ENCODE results near the gene MFF.
A peak's percentile ranks its signal among the peaks of the same experiment; 100 is the strongest.

MFF gene

DNA sequence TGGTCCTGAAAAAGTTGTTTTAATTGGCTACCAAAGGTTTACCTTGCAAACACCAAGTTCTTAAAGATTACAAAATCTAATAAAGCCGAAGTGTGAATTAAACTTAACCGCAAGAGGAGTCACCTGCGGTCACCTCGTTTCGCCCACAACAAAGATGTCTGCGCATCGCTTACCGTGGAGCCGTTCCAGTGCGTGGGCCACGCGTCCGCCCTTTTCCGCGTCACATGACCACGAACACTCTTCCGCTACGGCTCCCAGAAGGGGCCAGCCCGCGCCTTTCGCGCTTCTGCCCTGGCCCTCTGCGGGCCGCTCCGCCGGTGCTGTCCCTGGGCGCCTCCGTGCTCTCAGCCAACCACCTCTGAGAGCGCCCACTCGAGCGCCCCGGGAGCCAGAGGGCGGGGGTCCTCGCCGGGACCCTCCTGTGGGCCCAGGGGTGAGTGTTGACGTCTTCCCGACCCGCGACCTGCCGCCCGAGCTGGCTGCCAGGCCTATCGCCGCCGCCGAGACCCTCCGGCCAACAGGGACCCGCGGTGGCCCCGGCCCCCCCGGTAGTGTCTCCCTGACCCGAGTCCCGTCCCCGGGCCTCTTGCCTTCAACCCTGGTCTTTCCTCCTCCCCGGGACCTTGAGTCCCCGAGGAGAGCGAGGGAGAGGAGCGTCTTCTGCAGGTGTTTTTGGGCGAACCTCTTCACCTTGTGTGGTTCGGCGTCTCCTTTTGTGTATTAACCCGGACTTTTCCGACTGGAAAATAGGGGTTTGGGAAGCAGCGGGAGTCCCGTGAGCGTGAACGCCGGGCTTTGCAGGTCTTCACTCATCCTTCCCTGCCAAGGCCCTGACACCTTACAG, at the start of gene MFF:
Gene MFF (plus strand): TSS at position 257 of the 844 bp plus-strand sequence. CDS start 5,415 bp downstream, outside the sequence.
- DNase-seq (ENCODE audit: low read depth), result peak; percentile 86

- no peak for DNase-seq (ENCODE audit: low read depth)
These were observed 44.2 kb upstream of the MFF start for GRCh38 chr2:227280895-227281294.

- no peak for DNase-seq (ENCODE audit: low read depth)
These were observed 39.3 kb upstream of the MFF start for GRCh38 chr2:227285741-227286236.

DNA sequence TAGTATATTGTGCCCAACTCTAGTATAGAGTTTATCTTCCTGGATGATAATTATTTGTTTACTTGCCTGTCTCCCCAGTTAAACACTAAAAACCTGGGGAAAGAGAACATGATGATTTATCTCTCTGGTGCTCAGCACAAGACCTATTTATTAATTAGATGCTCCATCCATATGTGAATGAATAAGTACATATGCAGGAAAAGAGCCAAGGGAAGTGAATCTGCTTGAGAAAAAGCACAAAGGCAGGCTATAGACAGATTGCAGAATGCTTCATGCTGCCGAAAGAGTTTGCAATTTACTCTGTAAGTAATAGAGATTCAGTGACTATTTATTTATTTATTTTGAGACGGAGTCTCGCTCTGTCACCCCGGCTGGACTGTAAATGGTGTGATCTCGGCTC, 37.3 kb upstream of the MFF start:
- DNase-seq (ENCODE audit: low read depth), result no peak

DNA sequence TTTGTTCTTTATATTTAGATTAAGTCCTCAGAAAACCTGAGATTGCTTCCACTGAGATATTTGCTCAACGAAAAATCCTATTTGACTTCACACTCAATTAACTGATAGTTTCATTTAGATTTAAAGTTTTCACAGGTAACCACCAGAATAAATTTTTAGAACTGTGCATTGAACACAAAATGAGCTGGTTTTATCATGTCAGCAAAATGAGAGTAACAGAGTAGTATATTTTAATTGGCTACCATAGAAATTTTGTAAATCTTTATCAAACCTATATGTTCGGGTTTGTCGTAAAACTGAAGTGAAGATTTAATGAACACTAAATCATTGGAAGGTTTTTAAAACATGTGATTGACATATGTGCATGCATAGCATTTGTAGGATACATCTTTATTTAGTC, 32.7 kb upstream of the MFF start:
- DNase-seq (ENCODE audit: low read depth), result no peak

- DNase-seq (ENCODE audit: low read depth), result no peak
These were observed 31.5 kb upstream of the MFF start for GRCh38 chr2:227293531-227293930.

- DNase-seq (ENCODE audit: low read depth), result no peak
These were observed 29.2 kb upstream of the MFF start for GRCh38 chr2:227295806-227296205.

GRCh38 chr2:227296671-227297405, 28.2 kb upstream of the MFF start:
- DNase-seq (ENCODE audit: low read depth), result no peak

GRCh38 chr2:227301523-227301922, 23.5 kb upstream of the MFF start:
- DNase-seq (ENCODE audit: low read depth), result no peak

GRCh38 chr2:227308784-227309183, 16.3 kb upstream of the MFF start:
- DNase-seq (ENCODE audit: low read depth), result no peak

DNA sequence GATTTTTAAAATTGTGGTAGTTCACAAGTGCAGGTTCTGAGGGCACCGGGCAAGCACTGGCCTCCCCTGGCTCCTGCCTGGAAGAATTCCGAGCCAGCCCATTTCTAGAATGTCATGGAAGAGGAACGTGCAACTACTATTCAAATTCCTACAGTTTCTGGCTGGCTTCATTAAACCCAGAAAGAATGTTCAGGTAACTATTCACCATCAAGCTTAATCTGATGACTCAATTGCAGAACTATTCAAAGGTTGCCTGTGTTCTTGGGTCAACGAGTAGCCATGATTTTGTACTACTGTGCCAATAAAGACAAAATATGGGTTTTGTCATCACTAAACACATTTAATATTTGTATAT, 14.3 kb upstream of the MFF start:
- no peak for DNase-seq (ENCODE audit: low read depth)

DNA sequence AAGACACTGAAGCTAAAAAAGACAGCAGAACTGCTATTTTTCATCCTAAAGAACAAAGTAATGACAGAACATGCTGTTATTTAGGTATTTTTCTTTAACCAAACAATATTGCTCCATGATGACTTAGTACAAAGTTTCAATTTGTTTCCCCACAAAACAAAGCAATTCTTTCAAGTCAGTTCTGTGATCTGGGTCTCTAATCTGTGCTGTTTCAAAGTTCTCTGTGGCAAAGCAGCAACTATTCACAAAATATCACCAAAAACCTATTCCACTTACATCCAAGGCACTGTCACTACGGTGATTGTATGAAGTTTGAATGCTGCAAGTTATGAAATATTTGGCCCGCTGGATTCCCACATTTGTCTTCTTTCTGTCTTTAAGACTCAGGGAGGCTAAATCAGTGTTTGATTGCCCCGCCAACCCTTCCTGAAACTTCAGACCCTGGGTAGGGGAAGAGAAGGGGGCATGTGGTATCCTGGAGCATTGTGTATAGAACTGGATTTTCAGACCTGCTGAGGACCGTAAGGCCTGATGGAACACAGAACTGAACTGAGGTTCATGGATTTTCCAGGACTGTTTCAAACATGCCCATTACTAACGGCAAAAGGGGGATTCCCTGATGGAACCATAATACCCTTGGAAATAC, 13.1 kb upstream of the MFF start:
- DNase-seq (ENCODE audit: low read depth), result no peak

DNA sequence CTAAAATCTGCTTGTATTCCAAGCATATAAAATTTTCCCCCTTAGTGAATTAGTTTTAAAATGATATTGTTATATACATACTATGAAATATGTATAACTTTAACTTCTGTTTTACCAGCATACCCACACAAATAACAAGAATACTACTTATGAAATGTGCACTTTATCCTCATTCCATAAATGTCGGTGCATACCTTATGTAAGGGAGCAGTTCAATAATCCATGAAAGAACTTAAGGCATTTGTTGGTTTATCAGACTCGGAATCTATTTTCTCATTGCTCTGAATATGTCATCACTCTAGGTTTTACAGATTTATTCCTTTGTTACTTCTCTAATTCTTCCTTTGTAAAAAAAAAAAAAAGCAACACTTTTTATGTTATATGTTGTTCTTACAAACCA, 12.5 kb upstream of the MFF start:
- DNase-seq (ENCODE audit: low read depth), result no peak

- DNase-seq (ENCODE audit: low read depth), result no peak
These were observed 11.7 kb upstream of the MFF start for GRCh38 chr2:227313310-227313709.

- DNase-seq (ENCODE audit: low read depth), result no peak
These were observed 7.2 kb upstream of the MFF start for GRCh38 chr2:227317834-227318233.

GRCh38 chr2:227320305-227321094, 4.6 kb upstream of the MFF start:
- no peak for DNase-seq (ENCODE audit: low read depth)

GRCh38 chr2:227322530-227323205, 2.4 kb upstream of the MFF start:
- no peak for DNase-seq (ENCODE audit: low read depth)

DNA sequence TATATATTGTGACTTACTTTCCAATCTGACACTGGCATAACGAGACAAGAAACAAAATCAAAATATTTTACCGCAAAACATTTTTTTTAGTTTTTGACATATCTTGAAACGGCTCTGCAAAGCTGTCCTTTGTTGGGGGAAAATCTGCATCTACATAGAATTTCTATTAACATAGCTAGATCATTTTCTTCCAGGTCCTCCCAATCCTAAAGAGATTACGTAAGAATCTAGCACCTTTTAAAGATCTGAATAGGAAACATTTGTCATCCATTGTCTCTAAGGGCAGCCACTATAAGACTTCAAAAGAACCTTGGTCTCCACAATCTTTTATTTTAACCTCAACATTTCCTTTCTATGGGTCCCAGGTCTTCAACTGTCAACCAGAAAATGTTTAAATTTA, 1.2 kb upstream of the MFF start:
- no peak for DNase-seq (ENCODE audit: low read depth)

DNA sequence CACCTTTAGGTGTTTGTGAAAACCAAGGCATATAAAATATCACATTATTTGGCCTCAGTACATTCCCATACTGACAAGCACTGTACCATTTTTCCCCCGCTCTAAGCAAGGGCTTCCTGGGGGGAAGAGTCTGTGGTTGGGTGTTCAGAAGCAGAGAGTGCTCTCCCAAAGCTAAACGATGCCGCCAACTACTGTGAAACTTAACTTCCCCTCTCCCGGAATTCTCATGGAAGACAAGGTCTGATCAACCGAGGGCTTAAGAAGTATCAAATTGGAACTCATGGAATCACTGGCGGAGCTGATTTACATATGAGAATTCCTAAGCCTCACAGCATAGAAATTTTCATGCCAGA, 433 bp upstream of the MFF start:
- DNase-seq (ENCODE audit: low read depth), result no peak

- no peak for DNase-seq (ENCODE audit: low read depth)
These were observed 766 bp downstream of the MFF start for GRCh38 chr2:227325839-227326195.

GRCh38 chr2:227326783-227327182, 1.7 kb downstream of the MFF start:
- DNase-seq (ENCODE audit: low read depth), result no peak

- DNase-seq (ENCODE audit: low read depth), result no peak
These were observed 10.7 kb downstream of the MFF start for GRCh38 chr2:227335713-227336112.
